Ureter (tissue), 1 donor: ENCODE results near the gene CDCA4. TPM values are rescaled to one million over a fixed set of nuclear protein-coding genes. Genes with fewer than 3 reads are reported as not detected.

ENCODE experiments used
- DNase-seq: peaks from one replicate; pipeline ENCODE4 v3.0.0-alpha.2; 2020; ENCODE audit warnings: low spot score
- total RNA-seq: library from RNA; stranded (reverse); gene quantifications from one replicate; pipeline ENCODE4 v1.2.4, GENCODE V29; 2023
- donor health status: DM: yes; HTN: yes; CAD: no.

CDCA4 gene
- total RNA-seq, 1 donor from 2014 or later, result 8.1 TPM

DNA sequence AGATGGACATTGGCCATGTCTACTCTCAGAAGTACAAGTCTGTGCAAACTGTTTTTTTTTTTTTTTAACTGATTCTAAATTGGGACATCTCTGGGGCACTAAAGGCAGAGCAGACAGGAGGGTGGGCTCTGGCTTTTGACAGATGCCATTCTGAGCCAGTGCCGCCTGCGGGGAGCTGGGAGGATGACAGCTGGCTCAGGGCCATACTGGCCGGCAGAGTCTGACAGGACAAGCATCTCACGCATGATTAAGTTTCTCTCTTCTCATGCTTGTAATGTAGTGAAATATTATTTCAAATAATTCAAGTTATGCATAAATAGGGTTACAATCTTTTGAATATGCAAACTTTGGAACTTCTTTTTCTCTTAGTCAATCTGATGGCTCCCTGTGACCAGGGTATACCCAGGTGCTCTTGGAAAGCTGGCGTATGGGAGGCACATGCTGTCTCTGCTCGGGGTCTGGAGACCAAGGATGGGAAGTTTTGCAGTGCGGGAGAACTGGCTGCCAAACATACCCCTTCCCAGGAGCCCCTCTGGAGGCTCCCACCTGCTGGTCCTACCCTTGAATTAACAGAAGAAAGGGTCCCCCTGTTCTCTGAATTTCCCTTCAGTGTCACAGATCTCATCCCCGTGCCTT is 7.6 kb downstream of the CDCA4 start:
- DNase-seq, result no peak

DNA sequence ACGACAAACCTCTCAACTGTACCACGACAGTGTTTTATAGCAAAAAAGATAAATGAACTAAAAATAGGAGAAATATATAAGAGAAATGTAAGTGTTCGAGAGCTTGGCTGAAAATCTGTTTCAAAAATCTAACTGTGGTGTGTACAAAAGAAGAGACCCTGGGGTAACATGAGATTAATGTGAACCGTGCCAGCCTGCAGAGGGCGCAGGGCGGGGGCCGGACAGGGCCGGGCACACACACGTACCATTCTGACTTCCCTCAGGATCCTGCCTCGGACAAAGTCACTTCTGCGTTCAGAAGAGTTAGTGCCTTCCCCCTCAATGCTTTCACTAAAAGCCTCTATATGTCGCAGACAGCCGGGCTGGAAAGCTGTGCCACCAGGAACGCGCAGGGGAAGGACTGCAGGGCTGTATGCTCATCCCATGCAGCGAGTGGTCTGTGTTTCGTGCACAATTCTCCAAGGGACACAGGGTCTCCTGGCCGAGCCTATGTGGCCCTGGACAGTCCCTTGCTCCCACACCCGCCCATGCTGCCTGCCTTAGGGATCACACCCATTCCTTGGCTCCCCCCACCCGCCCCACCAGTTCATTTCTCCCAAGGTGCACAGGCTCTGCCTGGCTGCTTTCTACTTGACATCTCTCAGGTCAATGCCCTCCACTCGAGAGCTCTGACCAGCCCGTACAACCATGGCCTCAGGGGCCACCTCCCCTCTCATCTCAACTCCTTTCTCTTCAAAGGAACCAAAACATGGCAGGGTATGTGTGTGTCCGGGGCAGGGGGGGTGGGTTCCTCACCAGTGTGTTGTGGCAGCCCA is 8.5 kb downstream of the CDCA4 start:
- DNase-seq, result no peak

- no peak for DNase-seq
These were observed 9.4 kb downstream of the CDCA4 start for GRCh38 chr14:105011312-105011990.

GRCh38 chr14:105010891-105011291 is 10.0 kb downstream of the CDCA4 start:
- DNase-seq, result no peak

GRCh38 chr14:105010106-105010505 is 10.8 kb downstream of the CDCA4 start:
- DNase-seq, result no peak

DNA sequence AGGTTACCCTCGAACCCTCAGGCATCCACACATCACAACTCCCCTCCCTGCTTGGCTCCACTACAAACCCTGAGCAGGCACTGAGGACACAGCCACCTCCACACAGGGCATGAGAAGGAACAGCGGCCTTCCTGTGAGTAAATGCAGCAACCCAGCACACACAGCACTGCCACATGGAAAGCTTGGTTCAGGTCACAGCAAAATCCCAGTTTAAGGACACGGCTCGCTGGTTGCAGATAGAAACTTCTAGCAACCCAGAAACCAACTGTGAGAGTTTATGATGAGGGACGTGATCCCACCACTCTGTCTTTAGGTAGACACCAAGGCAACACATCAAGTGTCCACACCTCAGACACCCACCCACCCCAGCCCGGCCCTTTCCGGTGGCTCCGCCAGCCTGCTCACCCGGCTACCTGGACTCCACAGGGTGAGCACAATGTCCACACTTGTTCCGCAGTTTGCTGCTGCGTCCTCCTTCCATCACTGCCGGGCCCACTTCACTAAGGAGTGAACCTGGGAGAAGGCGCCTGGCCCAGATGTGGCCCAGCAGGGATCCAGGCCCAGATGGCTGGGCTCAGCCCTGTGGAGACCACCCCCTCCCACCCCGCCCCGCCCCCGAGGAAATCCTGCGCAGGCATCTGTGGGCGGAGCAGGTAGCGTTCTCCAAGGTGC is 13.2 kb downstream of the CDCA4 start:
- no peak for DNase-seq

- DNase-seq, result no peak
These were observed 13.9 kb downstream of the CDCA4 start for GRCh38 chr14:105006831-105007592.

GRCh38 chr14:105005929-105006830 is 14.7 kb downstream of the CDCA4 start:
- no peak for DNase-seq

DNA sequence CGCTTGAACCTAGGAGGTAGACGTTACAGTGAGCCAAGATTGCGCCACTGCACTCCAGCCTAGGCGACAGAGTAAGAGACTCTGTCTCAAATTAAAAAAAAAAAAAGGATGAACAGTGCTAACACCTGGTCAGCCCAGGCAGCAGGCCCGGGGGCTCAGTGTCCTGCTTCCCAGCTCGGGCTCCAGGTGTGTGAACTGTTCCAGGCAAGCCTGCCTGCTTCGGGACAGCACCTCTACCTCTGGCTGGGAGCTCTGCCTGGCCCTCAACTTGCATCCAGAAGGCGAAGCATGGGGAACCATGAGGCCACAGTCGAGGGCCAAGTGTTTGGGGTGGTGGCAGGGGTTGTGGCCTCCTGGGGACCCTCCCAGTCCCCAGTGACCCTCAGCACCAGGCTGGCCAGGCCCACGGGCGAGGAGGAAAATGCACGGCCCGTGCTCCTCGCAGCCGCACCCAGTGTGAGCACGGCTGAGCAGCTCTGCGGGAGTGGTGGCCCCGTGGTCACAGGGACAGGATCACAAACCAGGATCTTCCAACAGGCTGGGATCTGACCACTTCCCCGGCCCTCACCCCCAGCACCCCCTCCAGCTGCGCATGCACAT is 15.5 kb downstream of the CDCA4 start:
- no peak for DNase-seq

GRCh38 chr14:104999361-104999760 is 21.5 kb downstream of the CDCA4 start:
- DNase-seq, result no peak

DNA sequence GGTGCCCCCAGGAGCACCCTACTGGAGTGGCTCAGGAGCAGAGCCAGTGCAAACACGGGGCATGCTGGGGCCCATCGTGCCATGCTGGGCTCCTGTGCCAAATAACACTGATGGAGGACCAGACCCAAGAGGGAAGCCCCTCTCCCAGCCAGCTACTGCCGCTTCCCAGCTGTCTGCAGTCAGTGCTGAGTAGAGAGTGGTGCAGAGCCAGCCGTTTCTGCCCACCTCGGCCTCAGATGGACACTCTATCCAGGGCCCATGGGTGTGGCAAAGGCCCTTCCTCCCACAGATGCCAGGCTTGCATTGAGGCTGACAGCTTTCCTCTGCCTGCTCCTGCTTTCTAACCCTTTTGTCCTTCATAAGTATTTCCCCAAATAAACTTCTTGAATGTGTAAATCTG is 22.1 kb downstream of the CDCA4 start:
- DNase-seq, result no peak

DNA sequence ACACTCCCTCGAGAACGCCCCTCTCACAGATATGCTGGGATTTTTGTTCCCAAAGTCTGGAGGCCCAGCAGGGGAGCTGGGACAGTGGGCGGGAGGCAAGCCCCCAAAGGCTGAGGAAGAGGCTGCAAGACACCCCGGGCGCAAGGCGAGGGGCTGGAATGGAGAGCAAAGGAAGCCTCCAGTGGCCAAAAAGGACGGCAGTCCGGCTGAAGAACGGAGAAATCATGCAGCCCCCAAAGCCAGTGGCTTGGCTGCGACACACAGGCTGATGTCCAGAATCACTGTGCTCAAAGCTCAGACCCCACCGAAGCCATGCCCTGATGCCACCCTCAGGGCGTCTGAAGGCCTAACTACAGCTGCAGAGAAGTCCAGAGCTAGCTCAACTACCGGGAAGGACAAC is 24.4 kb downstream of the CDCA4 start:
- no peak for DNase-seq

DNA sequence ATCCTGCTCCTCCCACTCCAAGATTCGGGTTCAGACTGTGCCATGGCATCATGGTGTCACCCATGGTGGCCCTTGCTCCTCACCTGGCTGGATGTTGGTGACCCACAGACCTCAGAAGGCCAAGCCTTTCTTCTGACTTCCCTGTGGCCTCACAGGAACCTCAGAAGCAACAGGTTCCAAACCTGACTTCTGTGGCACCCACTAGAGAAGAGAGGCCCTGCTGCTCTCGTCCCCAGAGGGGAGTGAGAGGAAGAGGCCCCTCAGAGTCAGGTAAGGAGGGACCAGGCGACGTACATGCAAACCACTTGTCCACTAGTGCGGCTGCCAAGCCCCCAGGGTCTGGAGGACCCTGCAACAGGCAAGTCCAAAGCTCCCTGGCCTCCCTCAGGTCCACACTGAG is 24.9 kb downstream of the CDCA4 start:
- no peak for DNase-seq

DNA sequence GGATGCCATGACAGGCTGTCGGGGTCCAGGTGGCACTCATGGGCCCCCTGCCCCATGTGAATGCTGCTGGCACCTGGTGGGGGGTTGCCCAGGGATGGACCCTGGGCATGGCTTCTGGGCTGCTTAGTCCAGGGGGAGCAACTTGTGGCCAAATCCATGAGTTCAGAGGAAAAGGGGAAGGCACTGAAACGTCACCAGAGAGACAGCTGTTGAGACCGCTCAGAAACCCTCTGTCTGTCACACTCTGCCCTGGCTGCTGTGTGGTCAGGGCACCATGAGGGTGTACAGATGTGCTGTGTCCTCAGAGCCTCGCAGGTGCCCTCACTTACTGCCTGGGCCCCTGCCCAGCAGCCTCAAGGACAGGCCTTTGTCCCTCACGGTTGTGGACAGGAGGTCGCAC is 25.9 kb downstream of the CDCA4 start:
- DNase-seq, result no peak

DNA sequence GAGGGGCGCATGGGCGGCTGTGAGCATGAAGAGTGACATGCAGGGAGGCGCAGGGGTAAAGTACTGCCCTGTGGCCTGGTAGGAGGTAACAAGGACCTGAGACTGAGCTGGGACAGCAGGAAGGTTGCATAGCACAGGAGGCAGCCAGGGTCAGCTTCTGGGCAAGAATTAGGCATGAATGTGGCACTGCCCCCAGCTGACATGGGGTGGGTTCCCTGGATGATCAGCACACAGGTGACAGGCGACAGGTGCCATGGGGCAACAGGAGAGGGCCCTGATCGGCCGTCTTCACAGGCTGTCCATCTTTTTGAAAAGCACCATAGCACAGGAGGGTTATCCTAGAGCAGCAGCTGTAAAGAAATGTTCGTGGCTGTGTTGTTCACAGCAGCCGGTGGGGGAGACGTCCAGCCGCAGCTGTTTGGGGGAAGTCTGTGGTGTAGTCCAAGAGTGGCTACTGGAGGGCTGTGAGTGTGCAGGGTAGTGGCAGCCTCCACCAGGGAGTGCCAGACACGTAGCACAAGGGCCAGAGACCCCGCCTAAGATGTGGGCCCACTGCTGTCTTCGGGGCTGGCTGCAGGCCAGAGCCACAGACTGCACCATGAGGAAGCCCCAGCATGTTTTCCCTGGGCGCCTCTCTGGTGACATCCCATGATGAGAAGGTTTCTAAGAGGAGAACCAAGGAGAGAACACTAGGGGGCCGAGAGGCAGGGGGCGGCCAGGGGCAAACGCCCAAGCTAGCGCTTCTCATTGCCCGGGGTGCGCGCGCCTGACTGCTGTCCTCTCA is 26.9 kb downstream of the CDCA4 start:
- no peak for DNase-seq

- DNase-seq, result no peak
These were observed 27.6 kb downstream of the CDCA4 start for GRCh38 chr14:104993306-104993705.

DNA sequence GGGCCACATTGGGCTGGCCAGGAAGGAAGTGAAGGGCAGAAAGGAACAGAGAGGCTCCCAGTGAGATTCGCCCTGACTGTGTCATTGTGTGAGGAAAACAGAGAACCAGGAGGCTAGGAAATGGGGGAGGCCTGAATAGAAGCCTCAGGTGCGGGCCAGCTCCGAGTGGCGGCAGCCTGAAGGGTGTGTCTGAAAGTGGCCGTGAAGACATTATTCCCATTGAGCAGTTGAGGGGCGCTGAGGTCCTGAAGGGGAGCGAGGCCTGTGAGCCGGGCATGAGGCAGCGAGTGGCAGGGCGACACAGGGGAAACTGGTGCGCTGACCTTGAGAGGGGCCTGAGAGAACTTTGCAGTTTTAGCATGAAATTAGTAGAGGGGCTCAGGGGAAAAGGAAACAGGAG is 28.4 kb downstream of the CDCA4 start:
- no peak for DNase-seq

GRCh38 chr14:104991896-104992230 is 29.0 kb downstream of the CDCA4 start:
- no peak for DNase-seq

- DNase-seq, result no peak
These were observed 31.0 kb downstream of the CDCA4 start for GRCh38 chr14:104989951-104990303.
